A549 (cell line): Measurements from ENCODE around the gene UVRAG. TPM values are rescaled to one million over a fixed set of nuclear protein-coding genes. Genes with fewer than 3 reads are reported as not detected.
A peak's percentile ranks its signal among the peaks of the same experiment; 100 is the strongest.

Source experiments
- ATAC-seq, 2 experiments: fragments of 200-7000 bp in 1 of 2; fragments of >200 bp in 1 of 2; cut with Nextera tagmentation in 1 of 2; cut with Tn5 transposase in 1 of 2; 3 replicates each; pipeline versions ENCODE4 v1.8.0 to v1.9.1; 2018 to 2020; ENCODE audit warnings: mild to moderate bottlenecking in 1 of 2, moderate library complexity in 1 of 2
- CTCF ChIA-PET: fragments of 300-600 bp; sonication (Branson Sonifier 250); formaldehyde crosslinking; extraction: SDS; loops from one replicate; lab custom pipeline; 2021; ENCODE audit warnings: antibody characterized with exemption, inconsistent platforms; lab: Yijun Ruan, JAX
- POLR2A ChIA-PET: fragments of 350-600 bp; formaldehyde crosslinking; extraction: SDS; loops from one replicate; lab custom pipeline; 2021; ENCODE audit warnings: antibody characterized with exemption, inconsistent platforms; lab: Yijun Ruan, JAX
- DNase-seq, 2 experiments: peaks; one replicate each; pipeline versions ENCODE4 v3.0.0 to v3.0.0-alpha.2; 2011 to 2016; ENCODE audit warnings: low read depth in 1 of 2, low spot score in 1 of 2
- FAIRE-seq: peaks from 2 replicates; lab custom pipeline; 2011; peaks lifted over from hg19 to GRCh38; lab: Jason Lieb, UNC
- H3K27ac ChIP-seq, 2 experiments: fragments of >200 bp; sonication (Bioruptor Twin); formaldehyde crosslinking; 3 replicates each; pipeline ENCODE4 v1.5.1; 2016 to 2017
- H3K4me1 ChIP-seq: fragments of >200 bp; sonication (Bioruptor Twin); formaldehyde crosslinking; 3 replicates; pipeline ENCODE4 v1.6.1; 2016
- H3K4me2 ChIP-seq: fragments of >200 bp; sonication (Bioruptor Twin); formaldehyde crosslinking; 3 replicates; pipeline ENCODE4 v1.6.1; 2016
- H3K4me3 ChIP-seq: fragments of >200 bp; sonication (Bioruptor Twin); formaldehyde crosslinking; 3 replicates; pipeline ENCODE4 v1.5.1; 2016
- H3K9me3 ChIP-seq: fragments of >200 bp; sonication (Bioruptor Twin); formaldehyde crosslinking; 3 replicates; pipeline ENCODE4 v1.6.1; 2016
- BHLHE40 ChIP-seq: IDR thresholded peaks from 2 replicates; pipeline ENCODE4 v1.6.1; 2012; ENCODE audit warnings: low read depth, low read length, inconsistent platforms
- CBX8 ChIP-seq: fragments of 200-600 bp; sonication (generic); IDR thresholded peaks from 2 replicates; pipeline ENCODE4 v1.6.1; 2016
- CEBPB ChIP-seq, 2 experiments: fragments of >200 bp in 1 of 2; sonication (Bioruptor Twin) in 1 of 2; formaldehyde crosslinking in 1 of 2; IDR thresholded peaks; 2 replicates each; pipeline ENCODE4 v1.6.1; 2012 to 2016
- CHD2 ChIP-seq: fragments of 150-350 bp; IDR thresholded peaks from 2 replicates; pipeline ENCODE4 v1.6.1; 2014; ENCODE audit warnings: low read length; ENCODE audit not compliant: partially characterized antibody
- EHF ChIP-seq: fragments of 250-450 bp; sonication (Bioruptor Pico); IDR thresholded peaks from 2 replicates; pipeline ENCODE4 v1.5.0; 2020; ENCODE audit warnings: mild to moderate bottlenecking
- EP300 ChIP-seq, 2 experiments: fragments of >200 bp; sonication (Bioruptor Twin); formaldehyde crosslinking; IDR thresholded peaks; 2 replicates in 1 of 2; 3 replicates in 1 of 2; pipeline ENCODE4 v1.6.1; 2016 to 2017
- ESRRA ChIP-seq: fragments of 150-350 bp; IDR thresholded peaks from 2 replicates; pipeline ENCODE4 v1.6.1; 2014; ENCODE audit warnings: mild to moderate bottlenecking, low read length, borderline replicate concordance
- HDAC2 ChIP-seq: fragments of 200-600 bp; sonication (generic); IDR thresholded peaks from 2 replicates; pipeline ENCODE4 v1.6.1; 2016
- HOXB5 ChIP-seq: fragments of 250-450 bp; sonication (Bioruptor Pico); IDR thresholded peaks from 2 replicates; pipeline ENCODE4 v1.5.0; 2020; ENCODE audit warnings: mild to moderate bottlenecking, moderate library complexity
- JUNB ChIP-seq: fragments of >200 bp; sonication (Bioruptor Twin); formaldehyde crosslinking; IDR thresholded peaks from 2 replicates; pipeline ENCODE4 v1.6.1; 2016
- MAFK ChIP-seq: fragments of 450-650 bp; IDR thresholded peaks from 2 replicates; pipeline ENCODE4 v1.6.1; 2014; ENCODE audit not compliant: partially characterized antibody
- MAX ChIP-seq: IDR thresholded peaks from 2 replicates; pipeline ENCODE4 v1.6.1; 2012
- MAZ ChIP-seq: fragments of 150-350 bp; IDR thresholded peaks from 2 replicates; pipeline ENCODE4 v1.6.1; 2014; ENCODE audit warnings: antibody characterized with exemption, low read depth, low read length, borderline replicate concordance
- NFE2L2 ChIP-seq: fragments of 150-350 bp; conservative IDR thresholded peaks from 2 replicates; pipeline ENCODE4 v1.6.1; 2014; ENCODE audit warnings: low read length
- NR3C1 ChIP-seq: fragments of >200 bp; sonication (Bioruptor Twin); formaldehyde crosslinking; IDR thresholded peaks from 3 replicates; pipeline ENCODE4 v1.6.1; 2017
- PHF8 ChIP-seq: fragments of 200-600 bp; sonication (generic); IDR thresholded peaks from 2 replicates; pipeline ENCODE4 v1.6.1; 2016; ENCODE audit warnings: low read depth, mild to moderate bottlenecking, antibody characterized with exemption, moderate library complexity, borderline replicate concordance
- POLR2A ChIP-seq: IDR thresholded peaks from 2 replicates; pipeline ENCODE4 v1.6.1; 2012; ENCODE audit warnings: mild to moderate bottlenecking, low read length
- RCOR1 ChIP-seq: fragments of 150-350 bp; IDR thresholded peaks from 2 replicates; pipeline ENCODE4 v1.6.1; 2014; ENCODE audit warnings: antibody characterized with exemption, low read length, low read depth
- RFX5 ChIP-seq: fragments of 450-650 bp; IDR thresholded peaks from 2 replicates; pipeline ENCODE4 v1.7.1; 2014; ENCODE audit warnings: antibody characterized with exemption, mild to moderate bottlenecking, moderate library complexity
- ZFP36 ChIP-seq: fragments of 450-650 bp; IDR thresholded peaks from 2 replicates; pipeline ENCODE4 v1.6.1; 2014; ENCODE audit warnings: borderline replicate concordance; ENCODE audit not compliant: partially characterized antibody
- WGBS: methylation state at CpG from one replicate; pipeline ENCODE4 v1.1.6; 2017; ENCODE audit errors: missing lambda C conversion rate; 5-methylcytosine and 5-hydroxymethylcytosine counted together
- polyA plus RNA-seq, 4 experiments: library from polyadenylated mRNA; depleted of rRNA in 3 of 4; stranded (reverse); fragments of >200 nt; fragmentation: RNase III in 1 of 4; extraction: RNeasy Plus Mini Kit Qiagen cat#74134 plus additional on column Dnase treatment in 1 of 4; gene quantifications; 2 replicates in 3 of 4; 3 replicates in 1 of 4; pipeline ENCODE4 v1.2.3, GENCODE V29; 2011 to 2017
- TF ChIP-seq, protein P1 (sequence below): fragments of 200-600 bp; sonication (generic); IDR thresholded peaks from 2 replicates; pipeline ENCODE4 v1.6.1; 2016; ENCODE audit warnings: antibody characterized with exemption, mild to moderate bottlenecking, moderate library complexity
- TF ChIP-seq, protein P2 (sequence below): fragments of 250-450 bp; sonication (Bioruptor Pico); IDR thresholded peaks from 2 replicates; pipeline ENCODE4 v1.5.0; 2020; ENCODE audit warnings: low read depth, mild to moderate bottlenecking, moderate library complexity

UVRAG gene
- polyA plus RNA-seq, 2 of the 4 experiments (the other 2 are of a cell fraction), result 6.1 to 14.1 TPM

DNA sequence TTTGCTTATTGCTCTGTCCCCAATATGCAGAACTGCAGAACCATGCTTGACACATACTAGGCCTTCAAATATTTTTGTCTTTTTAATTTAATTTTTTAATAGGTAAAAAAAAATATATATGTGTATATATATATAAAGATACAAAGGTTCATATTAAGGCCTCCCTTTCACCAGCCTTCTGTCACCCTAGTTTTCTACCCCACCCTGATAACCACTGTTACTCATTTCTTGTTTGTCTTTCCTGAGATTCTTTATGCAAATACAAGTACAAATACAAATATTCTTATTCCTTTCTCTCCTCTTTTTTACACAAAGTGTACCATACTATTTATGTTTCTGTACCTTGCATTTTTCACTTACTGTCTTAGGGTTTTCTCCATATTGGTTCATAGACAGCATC is 43.0 kb downstream of the UVRAG start (continued):
- TF ChIP-seq, protein P1, sequence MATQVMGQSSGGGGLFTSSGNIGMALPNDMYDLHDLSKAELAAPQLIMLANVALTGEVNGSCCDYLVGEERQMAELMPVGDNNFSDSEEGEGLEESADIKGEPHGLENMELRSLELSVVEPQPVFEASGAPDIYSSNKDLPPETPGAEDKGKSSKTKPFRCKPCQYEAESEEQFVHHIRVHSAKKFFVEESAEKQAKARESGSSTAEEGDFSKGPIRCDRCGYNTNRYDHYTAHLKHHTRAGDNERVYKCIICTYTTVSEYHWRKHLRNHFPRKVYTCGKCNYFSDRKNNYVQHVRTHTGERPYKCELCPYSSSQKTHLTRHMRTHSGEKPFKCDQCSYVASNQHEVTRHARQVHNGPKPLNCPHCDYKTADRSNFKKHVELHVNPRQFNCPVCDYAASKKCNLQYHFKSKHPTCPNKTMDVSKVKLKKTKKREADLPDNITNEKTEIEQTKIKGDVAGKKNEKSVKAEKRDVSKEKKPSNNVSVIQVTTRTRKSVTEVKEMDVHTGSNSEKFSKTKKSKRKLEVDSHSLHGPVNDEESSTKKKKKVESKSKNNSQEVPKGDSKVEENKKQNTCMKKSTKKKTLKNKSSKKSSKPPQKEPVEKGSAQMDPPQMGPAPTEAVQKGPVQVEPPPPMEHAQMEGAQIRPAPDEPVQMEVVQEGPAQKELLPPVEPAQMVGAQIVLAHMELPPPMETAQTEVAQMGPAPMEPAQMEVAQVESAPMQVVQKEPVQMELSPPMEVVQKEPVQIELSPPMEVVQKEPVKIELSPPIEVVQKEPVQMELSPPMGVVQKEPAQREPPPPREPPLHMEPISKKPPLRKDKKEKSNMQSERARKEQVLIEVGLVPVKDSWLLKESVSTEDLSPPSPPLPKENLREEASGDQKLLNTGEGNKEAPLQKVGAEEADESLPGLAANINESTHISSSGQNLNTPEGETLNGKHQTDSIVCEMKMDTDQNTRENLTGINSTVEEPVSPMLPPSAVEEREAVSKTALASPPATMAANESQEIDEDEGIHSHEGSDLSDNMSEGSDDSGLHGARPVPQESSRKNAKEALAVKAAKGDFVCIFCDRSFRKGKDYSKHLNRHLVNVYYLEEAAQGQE, result no peak
- TF ChIP-seq HDAC2 (no peak), RFX5 (no peak), EP300 (IDR thresholded peaks at IDR 0.05) (no peak), BHLHE40 (no peak), ZFP36 (no peak), HOXB5 (no peak), MAZ (no peak), ESRRA (no peak)

DNA sequence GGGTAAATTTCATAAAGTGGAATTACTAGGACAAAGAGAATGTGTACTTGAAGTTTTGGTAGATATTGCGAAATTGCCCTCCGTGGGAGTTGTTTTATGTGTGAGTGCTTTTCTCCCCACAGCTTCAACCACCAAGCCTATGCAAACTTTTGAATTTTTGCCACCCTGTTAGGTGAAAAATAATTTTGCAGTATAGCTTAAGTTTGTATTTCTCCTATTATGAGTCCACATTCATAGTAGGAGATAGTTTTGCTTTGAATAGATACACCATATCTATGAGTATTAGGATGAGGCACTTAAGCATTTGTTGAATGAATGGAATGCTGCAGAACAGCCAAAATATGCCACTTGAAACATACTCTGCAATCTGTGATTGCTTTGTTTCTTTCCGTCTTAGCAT is 43.6 kb downstream of the UVRAG start:
- no peak for ATAC-seq
- POLR2A ChIA-PET, result no interaction called here
- H3K27ac ChIP-seq, result no peak overlapping the region
- WGBS, result 86% methylated on average over 3 of the region's 3 CpGs
- H3K9me3 ChIP-seq, result no peaks in the 10 kb centered on the region
- H3K4me1 ChIP-seq, result peaks cover 10% of the 10 kb centered on the region; the same call in 2 of the 3 replicates
- CTCF ChIA-PET, result interaction anchor here (0.6 kb wide), 1 partner anchor 575 kb away, joined by 3 read pairs; no protein-coding TSS in a partner anchor
- no peak for DNase-seq
- TF ChIP-seq ZFP36 (no peak), BHLHE40 (no peak), CEBPB (IDR thresholded peaks at IDR 0.05) (peak; percentile 71 to 82; a peak in 3 of 4 replicates), ESRRA (no peak)
- TF ChIP-seq, all 56 proteins: peak for 1
- H3K4me2 ChIP-seq, result peak overlapping the region; percentile 17; the same call in 1 of the 3 replicates
- H3K4me3 ChIP-seq, result no peak overlapping the region
- no peak for FAIRE-seq

DNA sequence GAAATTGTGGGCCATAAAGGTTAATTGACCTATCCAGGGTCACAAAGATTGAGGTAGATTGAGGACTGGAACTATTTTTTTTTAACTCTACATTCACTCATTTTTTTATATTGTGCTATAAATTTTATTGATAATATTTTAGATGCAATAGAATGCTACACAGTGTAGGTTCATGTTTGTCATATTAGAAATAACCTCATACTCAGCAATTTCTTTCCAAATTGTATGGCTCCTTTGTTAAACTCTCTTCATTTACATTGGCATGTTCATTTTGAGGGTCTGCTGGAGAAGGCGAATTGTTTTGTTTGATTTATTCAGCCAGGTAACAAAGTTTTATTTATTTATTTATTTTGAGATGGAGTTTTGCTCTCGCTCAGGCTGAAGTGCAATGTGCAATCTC is 44.6 kb downstream of the UVRAG start:
- no peak for DNase-seq
- H3K9me3 ChIP-seq, result no peaks in the 10 kb centered on the region
- CTCF ChIA-PET, result interaction anchor here (0.6 to 0.9 kb wide), 2 partner anchors 8 to 921 kb away, joined by 3 read pairs; no protein-coding TSS in a partner anchor
- no peak for FAIRE-seq
- WGBS, result 91% methylated on average over 2 of the region's 2 CpGs
- no peak overlapping the region for H3K4me3 ChIP-seq
- POLR2A ChIA-PET, result no interaction called here
- no peak overlapping the region for H3K4me2 ChIP-seq
- H3K4me1 ChIP-seq, result peaks cover 10% of the 10 kb centered on the region; the same call in 2 of the 3 replicates
- H3K27ac ChIP-seq, result no peak overlapping the region
- no peak for ATAC-seq
- TF ChIP-seq MAX (no peak), MAFK (peak; percentile 55), MAZ (no peak)
- TF ChIP-seq, protein P2, sequence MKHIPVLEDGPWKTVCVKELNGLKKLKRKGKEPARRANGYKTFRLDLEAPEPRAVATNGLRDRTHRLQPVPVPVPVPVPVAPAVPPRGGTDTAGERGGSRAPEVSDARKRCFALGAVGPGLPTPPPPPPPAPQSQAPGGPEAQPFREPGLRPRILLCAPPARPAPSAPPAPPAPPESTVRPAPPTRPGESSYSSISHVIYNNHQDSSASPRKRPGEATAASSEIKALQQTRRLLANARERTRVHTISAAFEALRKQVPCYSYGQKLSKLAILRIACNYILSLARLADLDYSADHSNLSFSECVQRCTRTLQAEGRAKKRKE, result no peak

- Histone ChIP-seq H3K4me1 (peaks cover 10% of the 10 kb centered on the region; the same call in 2 of the 3 replicates), H3K4me2 (no peak overlapping the region), H3K9me3 (no peaks in the 10 kb centered on the region), H3K4me3 (no peak overlapping the region), H3K27ac (no peak overlapping the region)
- POLR2A ChIA-PET, result no interaction called here
- DNase-seq (no peak), FAIRE-seq (peak; percentile 73), ATAC-seq (no peak)
- TF ChIP-seq PHF8, result no peak
- no peak for TF ChIP-seq NFE2L2
- TF ChIP-seq, protein P2, result no peak
- TF ChIP-seq CHD2, result no peak
- no peak for TF ChIP-seq NR3C1
- no peak for TF ChIP-seq JUNB
- no peak for TF ChIP-seq POLR2A
- TF ChIP-seq CBX8, result no peak
- no peak for TF ChIP-seq BHLHE40
- TF ChIP-seq RCOR1, result no peak
- TF ChIP-seq EHF (CRISPR knock-in tag), result no peak
- 99% methylated on average over 2 of the region's 2 CpGs for WGBS
- CTCF ChIA-PET, result interaction anchor here (1.2 to 3.0 kb wide), 3 partner anchors 60 to 290 kb away, joined by 4 to 18 read pairs (median 5); no protein-coding TSS in a partner anchor
These were observed 47.4 kb downstream of the UVRAG start for GRCh38 chr11:75862437-75862836.
